Measurements from ENCODE around the gene FAIM2.

FAIM2 gene

DNA sequence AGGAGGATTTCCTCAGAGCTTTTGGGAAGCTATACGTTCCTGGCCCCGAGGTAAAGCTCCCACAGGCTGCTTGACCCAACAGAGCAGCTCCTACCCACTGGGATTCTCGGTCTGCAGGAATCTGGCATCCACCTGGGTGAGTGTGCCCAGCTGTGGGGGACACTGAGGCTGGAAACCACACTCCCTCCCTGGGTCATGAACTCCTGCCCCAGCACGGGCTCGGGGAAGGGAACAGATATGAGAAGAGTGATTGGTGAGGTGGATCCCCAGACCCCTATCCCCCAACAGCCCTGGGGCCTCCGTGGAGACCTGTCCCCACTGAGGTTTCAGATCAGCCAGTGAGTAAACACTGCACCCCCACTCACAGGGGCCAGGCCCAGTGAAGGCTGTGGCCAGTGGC lies 3.3 kb downstream of the FAIM2 start:
- no peak overlapping the region for H3K27ac ChIP-seq
- TF ChIP-seq, protein P1, sequence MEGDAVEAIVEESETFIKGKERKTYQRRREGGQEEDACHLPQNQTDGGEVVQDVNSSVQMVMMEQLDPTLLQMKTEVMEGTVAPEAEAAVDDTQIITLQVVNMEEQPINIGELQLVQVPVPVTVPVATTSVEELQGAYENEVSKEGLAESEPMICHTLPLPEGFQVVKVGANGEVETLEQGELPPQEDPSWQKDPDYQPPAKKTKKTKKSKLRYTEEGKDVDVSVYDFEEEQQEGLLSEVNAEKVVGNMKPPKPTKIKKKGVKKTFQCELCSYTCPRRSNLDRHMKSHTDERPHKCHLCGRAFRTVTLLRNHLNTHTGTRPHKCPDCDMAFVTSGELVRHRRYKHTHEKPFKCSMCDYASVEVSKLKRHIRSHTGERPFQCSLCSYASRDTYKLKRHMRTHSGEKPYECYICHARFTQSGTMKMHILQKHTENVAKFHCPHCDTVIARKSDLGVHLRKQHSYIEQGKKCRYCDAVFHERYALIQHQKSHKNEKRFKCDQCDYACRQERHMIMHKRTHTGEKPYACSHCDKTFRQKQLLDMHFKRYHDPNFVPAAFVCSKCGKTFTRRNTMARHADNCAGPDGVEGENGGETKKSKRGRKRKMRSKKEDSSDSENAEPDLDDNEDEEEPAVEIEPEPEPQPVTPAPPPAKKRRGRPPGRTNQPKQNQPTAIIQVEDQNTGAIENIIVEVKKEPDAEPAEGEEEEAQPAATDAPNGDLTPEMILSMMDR (IDR thresholded peaks at IDR 0.05), result no peak
- TF ChIP-seq ZFX (IDR thresholded peaks at IDR 0.05; ENCODE audit: borderline replicate concordance), result no peak

DNA sequence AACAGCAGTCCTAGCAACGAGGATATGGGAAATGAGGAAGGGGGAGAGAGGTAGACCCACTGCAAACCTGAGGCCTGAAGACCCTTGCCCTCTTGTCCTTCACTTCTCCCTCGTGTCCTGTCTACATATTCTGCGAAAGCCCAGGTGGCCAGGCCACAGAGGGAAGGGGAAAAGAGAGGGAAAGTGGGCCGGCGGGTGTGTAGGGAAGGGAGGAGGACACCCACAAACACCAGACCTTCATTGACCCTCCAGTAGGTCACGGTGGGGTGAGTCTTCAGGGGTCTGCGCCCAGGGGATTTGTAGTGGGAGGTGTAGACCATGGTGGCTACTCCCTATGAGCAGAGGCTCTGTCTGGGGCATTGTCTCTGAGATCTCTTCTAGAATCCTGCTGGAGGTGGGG lies 3.8 kb downstream of the FAIM2 start:
- no peak overlapping the region for H3K27ac ChIP-seq
- TF ChIP-seq, protein P1 (IDR thresholded peaks at IDR 0.05), result no peak
- no peak for TF ChIP-seq ZFX (IDR thresholded peaks at IDR 0.05; ENCODE audit: borderline replicate concordance)

DNA sequence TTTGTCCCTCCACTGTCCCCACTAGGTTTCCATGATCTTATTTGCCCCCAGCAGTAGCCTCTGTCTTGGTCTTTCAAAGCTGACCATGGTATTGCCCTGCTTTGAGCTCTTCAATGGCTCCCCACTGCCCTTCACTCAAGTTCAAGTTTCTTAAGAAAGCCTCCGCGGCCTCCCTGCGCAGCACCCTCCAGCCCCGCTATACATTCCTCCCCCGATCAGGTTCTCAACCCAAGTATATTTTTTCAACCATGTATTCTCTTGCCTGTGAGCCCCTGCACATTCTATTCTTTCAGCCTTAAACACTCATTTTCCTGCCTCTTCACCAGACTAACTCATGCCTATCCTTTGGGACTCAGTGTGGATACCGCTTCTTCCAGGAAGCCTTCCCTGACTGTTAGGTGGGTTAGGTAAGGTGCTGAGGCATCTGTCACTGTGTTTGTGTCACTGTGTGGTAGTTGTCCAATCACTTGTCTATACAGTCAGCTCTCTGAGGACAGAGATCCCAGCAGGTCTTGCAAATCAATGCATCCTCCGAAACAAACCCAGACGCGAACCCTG lies 4.3 kb downstream of the FAIM2 start:
- no peak overlapping the region for H3K27ac ChIP-seq
- TF ChIP-seq ZFX (IDR thresholded peaks at IDR 0.05; ENCODE audit: borderline replicate concordance), result no peak
- TF ChIP-seq, protein P1 (IDR thresholded peaks at IDR 0.05), result no peak

DNA sequence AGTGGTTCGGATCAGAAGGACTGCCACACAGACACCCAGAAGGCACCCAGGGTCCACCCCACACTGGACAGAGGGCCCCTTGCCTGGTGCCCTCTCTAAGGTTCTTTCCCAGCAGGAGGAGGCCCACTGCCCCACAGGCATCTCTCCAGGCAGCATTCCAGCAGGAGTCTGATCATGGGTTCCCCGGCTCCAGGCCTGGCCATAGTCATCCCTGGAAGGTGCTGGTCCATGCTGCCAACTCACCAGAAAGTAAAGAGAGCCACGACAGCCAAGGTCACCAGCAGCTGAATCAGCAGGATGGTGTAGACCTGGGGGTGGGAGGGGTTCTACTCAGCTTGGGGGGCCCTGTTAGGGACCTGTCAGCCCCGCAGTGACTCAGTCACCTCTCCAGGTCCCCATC lies 6.4 kb downstream of the FAIM2 start:
- H3K27ac ChIP-seq, result no peak overlapping the region
- TF ChIP-seq ZFX (IDR thresholded peaks at IDR 0.05; ENCODE audit: borderline replicate concordance), result no peak
- TF ChIP-seq, protein P1 (IDR thresholded peaks at IDR 0.05), result no peak

DNA sequence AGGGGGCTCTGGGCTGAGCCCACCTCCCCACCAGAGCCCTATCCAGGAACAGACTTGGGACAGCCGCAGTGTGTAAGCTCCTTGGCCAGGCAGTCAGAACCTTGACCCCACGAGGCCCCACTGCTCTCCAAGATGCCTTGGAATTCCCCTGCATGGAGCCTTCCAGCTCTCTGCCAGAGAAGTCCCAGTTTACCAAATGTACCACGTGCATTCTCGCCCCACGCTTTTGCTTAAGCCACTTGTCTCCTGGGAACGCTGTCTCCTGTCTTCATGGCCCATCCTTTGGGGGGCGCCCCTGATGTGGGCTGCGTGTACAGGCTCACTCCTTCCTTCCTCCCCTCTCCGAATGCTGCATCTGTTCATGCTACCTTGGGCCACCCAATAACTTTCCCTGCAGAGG lies 7.9 kb downstream of the FAIM2 start:
- TF ChIP-seq ZFX (IDR thresholded peaks at IDR 0.05; ENCODE audit: borderline replicate concordance), result no peak
- peak overlapping the region; percentile 84 for H3K27ac ChIP-seq

DNA sequence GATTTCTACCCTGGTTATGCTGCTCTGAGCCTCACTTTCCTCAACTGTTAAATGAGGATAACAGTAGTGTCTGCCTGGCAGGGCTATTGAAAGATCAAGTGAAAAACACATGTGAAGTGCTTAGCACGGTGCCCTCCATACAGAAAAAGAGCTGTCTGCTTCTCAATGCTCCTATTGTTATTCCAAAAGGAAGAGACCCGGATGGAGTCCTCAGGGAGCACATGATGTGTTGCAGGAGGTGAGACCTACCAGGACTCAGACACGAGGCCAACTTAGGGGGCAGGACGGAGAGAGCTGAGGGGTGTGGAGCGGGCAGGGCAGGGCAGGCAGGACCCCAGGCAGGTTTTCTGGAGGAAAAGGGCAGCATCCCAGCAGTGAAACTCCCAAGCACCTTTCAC lies 8.9 kb downstream of the FAIM2 start:
- H3K27ac ChIP-seq, result peak overlapping the region; percentile 84
- no peak for TF ChIP-seq ZFX (IDR thresholded peaks at IDR 0.05; ENCODE audit: borderline replicate concordance)
- TF ChIP-seq, protein P1 (IDR thresholded peaks at IDR 0.05), result no peak

DNA sequence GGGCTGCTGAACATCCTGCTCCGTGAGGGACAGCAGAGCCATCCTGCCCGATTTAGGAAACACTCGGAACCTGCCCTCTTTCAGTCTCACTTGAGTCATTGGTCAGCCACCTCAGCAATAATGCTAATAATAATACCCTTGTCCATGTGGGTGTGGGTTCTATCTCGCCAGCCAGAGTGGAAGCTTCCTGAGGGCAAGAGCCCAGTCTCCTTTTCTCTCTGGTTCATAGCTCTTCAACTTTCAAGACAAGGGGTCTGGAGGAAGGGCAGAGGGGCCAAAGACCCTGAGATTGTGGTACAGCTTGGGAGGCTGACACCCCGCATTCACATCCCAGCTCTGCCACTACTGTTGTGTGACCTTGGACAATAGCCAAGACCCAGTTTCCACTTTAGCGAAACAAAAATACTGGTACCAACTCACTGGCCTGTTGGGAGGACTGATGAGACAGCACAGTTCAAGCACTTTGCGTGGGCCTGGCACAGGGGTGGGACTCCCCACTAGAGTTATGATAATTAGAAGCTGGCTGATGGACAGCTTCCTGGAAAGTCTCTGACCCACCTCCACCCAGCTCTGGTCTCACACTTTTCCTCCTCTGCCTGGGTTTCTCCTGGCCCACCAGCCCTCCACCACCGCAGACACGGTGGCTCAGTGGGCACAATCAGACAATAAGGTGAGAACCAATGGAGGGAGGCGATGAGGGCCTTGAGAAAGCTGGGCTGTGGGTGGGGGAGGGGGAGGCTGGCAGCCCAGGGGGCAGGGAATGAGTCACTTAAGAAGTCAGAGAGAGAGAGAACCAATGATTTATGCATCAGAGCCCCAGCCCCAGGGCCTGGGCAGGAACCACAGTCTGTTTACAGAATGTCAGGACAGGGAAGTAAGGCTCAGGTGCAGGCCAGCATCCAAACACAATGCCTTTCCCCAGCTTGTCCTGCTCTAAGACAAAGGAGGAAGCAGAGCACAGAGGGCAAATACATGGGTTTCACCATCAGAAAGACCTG lies 9.6 kb downstream of the FAIM2 start:
- no peak for TF ChIP-seq ZFX (IDR thresholded peaks at IDR 0.05; ENCODE audit: borderline replicate concordance)
- TF ChIP-seq, protein P1 (IDR thresholded peaks at IDR 0.05), result no peak
- peak overlapping the region; percentile 84 for H3K27ac ChIP-seq
